Measurements from ENCODE around the gene CAND2.

DNA sequence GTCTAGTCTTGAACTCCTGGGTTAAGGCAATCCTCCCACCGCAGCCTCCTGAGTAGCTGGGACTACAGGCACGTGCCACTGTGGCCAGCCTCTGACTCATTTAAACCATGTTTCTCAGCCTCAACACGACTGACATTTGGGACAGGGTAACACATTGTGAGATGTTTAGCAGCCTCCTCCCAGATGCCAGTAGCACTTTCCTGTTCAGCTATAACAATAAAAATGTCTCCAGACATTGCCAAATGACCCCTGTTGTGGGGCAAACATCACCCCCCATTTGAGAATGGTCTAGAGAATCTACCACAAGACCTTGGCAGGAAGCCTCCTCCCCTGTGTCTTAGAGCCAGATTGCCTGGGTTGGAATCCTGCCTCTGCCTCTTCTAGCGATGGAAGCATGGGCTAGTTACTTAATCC lies 45.8 kb upstream of the CAND2 start:
- TF ChIP-seq, protein P1, sequence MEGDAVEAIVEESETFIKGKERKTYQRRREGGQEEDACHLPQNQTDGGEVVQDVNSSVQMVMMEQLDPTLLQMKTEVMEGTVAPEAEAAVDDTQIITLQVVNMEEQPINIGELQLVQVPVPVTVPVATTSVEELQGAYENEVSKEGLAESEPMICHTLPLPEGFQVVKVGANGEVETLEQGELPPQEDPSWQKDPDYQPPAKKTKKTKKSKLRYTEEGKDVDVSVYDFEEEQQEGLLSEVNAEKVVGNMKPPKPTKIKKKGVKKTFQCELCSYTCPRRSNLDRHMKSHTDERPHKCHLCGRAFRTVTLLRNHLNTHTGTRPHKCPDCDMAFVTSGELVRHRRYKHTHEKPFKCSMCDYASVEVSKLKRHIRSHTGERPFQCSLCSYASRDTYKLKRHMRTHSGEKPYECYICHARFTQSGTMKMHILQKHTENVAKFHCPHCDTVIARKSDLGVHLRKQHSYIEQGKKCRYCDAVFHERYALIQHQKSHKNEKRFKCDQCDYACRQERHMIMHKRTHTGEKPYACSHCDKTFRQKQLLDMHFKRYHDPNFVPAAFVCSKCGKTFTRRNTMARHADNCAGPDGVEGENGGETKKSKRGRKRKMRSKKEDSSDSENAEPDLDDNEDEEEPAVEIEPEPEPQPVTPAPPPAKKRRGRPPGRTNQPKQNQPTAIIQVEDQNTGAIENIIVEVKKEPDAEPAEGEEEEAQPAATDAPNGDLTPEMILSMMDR (IDR thresholded peaks at IDR 0.05): no peak
- no peak for TF ChIP-seq POLR2A (IDR thresholded peaks at IDR 0.05)

Measured in breast epithelium (tissue), 3 donors.